GM19324 (cell line): ENCODE data around the gene FLT1.

Experiments used
- ATAC-seq: cut with Tn5 transposase; IDR thresholded peaks from one replicate; pipeline ENCODE4 v1.9.1; 2021; ENCODE audit warnings: mild to moderate bottlenecking, moderate library complexity; ENCODE audit not compliant: unreplicated experiment, low FRiP score

FLT1 gene

DNA sequence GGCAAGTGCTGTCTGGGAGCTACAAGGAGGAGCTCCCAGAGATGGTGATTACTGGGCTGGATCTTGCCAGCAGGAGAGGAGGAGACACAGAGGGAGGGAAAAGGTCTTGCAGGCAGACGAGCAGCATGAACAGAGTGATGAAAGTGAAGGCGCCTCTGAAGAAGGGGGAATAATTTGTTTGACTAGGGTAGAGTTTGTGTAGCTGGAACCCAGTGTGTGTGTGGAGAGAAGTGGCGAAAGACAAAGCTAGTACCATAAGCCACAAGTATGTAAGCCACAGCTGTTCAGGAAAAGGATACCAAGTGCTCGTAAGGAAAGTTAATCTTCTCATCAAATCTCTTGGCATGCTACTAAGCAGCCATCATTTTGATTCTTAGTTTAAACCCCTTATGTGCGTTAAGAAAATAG, 5.4 kb downstream of the FLT1 start:
- no peak for ATAC-seq

DNA sequence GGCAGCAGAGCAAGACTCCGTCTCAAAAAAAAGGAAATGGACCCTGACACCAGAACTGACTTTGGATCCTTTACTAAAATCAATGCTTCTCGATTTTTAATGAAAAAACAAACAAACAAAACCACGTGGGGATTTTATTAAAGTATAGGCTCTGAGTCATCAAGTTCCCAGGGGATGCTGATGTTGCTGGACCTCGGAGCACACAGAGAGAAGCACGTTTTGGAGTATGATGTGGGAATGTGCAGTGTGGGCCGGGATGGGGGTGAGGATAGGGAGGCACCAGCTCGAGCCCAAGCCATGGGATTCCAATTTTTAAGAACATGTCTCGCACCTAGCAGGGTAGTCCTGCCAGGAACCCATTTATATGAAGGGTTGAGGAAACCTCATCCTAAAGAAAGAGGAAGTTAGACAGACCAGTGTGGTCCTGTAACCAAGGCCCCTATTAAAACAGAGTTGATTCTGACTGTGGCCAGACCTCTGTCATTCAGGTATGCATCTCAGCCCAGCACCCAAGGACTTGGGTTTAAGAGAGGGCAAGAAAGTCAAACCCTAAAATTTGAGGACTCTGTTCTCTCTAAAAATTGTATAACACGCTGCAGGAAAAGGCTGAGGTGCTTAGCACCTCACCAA, 6.4 kb downstream of the FLT1 start:
- no peak for ATAC-seq

DNA sequence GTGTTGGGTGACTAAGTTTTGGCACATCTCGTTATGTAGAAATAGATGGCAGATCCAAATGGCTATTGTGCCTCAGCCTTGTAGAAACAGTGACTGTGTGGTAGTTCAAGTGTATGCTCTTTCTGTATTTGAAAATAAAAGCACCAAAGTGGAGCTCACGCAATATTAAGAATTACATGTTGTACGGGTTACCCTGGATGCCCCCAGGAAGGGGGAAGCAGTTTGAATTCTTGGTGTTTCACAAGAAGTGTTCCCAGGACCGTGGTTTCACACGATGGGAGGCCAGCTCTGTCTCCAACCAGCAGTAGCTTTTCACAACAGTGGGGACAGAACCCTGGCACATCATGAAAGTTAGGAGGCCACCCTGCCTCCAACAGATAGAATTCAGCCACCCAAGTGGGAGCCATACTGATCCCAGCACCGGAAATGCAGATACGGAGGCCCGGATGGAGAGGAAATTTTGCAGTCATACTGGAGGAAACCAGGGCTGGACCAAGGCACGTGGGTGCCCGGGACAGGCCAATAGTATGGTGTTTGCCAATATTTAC, 8.9 kb downstream of the FLT1 start:
- no peak for ATAC-seq

DNA sequence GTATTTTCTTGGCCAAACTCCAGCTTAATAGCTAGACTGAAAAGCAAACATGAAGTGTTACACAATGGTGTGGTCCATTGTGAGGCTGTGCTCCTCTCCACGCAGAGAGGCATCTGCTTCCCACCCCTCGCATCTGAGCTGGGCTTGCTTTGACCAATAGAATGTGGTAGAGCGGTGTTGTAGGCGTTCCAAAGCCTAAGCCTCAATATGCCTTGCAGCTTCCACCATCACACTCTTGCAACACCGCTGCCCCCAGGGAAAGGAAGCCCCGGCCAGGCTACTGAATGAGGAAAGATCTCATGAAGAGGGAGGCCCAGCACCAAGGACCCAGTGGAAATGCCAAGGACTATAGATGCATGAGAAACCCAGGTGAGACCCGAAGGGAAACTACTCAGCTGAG, 9.4 kb downstream of the FLT1 start:
- no peak for ATAC-seq

DNA sequence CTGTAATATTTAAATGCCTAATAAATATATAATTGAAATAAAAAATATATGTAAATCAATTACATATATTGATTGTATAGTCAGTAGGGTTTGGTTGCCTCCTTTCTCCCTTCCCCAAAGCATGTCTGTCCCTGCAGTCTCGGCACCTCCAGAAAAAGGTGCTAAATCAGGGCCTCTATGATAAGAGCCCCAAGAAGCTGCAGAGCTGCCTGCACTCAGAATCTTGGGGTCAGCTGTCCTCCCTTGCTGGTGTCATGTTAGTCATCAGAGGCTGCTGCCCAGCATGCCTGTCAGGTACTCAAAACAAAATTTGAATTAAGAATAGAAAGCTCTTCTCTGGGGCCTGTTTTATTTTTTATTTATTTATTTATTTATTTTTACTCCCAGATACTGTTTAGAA, 9.8 kb downstream of the FLT1 start:
- ATAC-seq = no peak

DNA sequence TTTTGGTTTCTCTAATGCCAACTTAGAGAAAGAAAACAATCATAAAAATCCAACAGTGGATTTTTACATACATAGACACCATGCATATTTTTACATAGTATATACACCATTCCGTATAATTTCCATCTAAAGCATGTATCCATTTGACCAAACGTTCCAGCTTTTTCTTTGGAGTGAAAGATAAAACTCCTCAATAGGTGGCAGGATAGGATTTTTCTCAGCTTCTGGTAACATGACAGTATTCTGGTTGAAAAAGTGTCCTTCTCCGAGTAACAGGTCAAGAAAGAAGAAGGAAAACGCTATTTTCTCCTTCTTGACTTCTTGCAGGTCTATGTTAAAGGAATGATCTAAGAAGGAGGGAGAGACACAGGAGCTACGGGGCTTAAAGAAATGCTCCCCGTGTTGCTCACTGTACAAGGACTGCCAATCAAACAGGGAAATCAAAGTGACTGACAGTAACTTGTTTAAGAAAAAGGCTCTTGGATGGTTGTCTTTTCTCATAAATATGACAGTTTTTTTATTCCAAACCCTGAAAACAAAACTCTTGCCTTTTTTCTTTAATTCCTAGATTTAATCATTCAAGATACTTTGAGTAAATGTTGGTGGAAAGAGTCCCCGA, 11.5 kb downstream of the FLT1 start:
- no peak for ATAC-seq

DNA sequence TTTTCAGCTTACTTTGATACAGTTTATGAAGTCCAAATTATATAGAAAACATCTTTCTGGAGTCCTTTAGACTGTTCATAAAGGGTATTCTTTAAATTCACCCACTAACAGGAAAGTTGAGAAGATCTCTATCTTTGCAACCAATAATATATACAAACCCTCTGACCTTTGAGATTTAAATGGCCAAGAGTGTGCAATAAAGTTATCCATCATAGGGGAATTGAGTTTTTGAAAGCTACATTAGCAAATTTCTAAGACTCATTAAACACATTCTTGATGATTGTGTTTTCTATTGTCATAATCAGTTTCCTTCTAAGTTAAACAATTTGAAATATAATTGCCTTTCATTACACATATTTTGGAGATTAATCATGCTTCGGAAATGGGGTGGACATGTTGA, 15.9 kb downstream of the FLT1 start:
- no peak for ATAC-seq

DNA sequence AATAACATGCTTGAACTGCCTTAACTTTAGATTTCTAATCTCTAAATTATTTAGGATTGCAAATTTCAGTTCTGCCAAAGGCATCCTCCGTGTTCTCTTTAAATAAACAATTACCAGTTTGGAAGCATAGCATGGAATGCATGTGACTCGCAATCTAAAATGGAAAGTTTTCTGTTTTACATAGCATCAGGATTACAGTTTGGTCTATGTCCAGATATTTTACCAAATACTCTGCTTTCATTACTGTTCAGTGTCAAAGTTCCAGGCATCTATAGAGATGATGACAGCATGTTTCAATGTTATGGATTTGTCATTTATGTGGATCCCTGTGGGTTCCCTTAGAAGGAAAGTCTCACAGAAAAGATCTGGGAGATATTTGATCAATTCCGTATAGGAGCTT, 16.8 kb downstream of the FLT1 start:
- no peak for ATAC-seq

DNA sequence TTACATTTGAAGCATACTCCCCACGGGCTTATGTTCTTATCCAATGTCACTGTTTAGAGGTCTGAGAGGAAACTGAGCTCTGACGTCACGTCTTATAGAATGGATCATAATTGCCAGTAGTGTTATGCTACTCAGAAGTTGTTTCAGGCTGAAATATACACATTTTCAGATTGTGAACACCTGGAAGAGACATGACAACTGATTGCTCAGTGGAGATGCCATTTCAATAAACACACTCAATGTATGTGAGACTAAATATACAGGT, 17.3 kb downstream of the FLT1 start:
- no peak for ATAC-seq

DNA sequence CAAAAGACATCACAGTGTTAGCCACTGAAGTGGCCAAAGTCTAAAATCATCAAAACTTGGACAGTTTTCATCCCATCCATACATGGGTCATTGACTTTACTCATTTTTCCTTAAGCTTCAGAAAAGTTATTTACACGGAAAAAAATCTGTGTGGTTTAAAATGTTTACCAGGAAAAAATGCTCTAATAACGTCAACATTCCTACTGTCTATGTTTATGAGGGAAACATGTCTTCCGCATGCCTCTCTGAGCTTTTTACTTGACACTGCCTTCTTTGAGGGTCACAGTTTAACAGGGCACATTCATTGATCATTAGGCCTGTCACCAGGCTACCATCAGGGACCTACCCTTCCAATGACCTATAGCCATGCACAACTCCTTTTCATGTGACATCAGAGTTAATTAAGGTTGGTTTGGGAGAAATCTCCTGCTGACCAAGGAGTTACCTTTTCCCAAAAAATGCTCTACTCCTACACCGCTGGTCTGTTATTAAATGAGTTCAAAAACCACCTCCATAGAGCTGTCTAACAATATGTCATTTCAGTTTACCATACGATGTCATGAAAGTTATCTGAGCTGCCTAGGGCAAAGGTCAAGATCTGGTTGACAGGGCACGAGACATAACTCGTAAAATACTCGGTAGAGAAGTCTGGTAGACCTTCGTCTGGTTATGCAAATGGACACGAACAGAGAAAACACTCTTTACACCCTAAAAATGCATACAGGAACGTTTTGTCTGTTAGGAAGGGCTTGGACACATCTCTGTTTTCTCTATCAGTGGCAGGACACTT, 17.8 kb downstream of the FLT1 start:
- no peak for ATAC-seq

DNA sequence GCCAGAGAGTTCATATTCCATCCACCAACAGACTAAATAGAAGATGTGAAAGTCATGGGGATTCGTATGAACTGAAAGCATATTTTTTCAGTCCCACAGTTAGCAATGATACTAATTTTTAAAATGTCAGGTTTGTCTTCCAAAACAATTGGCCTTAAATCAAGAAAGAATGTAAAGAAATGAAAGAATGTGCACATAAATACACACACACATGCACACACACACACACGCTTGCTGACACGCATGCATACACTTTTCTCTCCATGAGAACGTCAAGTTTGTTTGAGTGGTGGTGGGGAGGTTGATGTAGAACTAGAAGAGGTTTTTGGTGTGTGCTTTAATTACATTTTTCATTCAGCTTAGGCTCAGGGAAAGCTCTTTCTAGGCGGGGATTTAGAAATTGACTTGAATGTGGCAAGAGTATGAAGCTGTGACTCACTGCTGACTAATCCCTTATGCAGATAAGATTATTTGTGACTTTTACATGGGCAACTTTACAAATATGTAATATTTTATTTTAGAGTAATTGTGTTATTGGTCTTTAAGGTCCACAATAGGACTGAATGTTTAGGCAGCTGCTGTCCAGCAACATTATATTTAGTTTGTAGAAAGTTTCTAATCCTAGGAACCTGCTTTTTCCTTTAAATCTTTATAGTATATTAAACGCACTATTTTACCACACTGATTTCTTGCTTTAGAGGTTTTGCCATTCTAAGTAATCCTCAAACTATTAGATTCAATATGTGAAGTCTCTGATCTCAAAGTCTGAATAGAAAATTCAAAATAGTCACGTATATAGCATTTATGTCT, 18.8 kb downstream of the FLT1 start:
- ATAC-seq = no peak

DNA sequence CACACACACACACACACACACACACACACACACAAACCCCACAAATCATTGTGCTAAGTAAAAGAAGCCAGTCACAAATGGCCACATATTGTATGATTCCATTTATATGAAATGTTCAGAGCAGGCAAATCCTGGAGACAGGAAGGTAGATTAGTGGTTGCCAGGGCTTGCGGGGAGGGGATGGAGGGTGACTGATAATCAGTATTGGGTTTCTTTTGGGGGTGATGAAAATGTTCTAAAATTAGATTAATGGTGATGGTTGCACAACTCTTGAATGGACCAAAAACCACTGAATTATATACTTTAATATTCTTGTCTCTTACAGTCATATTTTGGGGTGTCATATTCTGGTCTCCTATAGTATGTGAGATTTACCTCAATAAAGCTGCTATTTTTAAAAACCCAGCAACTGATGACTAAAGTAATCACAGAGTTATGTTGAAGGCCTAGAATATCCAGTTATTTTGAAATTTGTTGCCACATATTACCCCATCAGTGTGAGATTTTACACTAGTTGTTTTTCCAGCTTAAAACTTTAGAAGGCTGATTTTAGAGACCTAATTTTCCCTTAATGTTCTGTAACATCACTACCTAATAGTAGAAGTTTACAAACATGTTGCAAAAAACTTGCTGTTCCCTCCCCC, 20.3 kb downstream of the FLT1 start:
- ATAC-seq = no peak

DNA sequence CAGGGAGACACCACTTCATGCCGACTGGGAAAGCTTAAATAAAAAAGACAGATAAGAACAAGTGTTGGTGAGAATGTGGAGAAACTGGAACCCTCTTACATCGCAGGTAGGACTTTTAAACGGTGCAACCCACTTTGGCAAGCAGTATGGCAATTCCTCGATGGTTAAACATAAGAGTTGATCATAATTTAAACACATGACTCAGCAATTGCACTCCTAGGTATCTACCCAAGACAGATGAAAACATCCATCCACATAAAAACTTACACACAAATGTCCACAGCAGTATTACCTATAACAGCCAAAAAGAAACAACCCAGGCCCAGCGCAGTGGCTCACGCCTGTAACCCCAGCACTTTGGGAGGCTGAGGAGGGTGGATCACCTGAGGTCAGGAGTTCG, 21.9 kb downstream of the FLT1 start:
- ATAC-seq = no peak

DNA sequence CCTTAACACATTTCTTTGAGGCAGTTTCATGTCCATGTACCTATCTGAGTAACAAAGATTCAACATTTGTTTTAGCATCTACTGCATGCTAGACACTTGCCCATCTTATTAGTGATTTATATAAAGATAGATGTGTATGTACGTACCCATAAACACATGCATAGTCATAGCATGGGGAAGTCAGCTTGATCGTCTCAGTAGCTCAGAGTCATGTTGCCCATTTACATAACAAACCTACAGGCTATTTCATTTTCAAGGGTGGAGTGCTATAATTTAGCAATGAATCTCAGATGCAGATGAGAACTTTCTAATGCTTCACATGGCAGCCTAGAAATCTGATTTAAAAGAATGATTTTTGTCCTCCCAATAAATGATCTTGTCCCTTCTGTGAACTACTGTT, 23.5 kb downstream of the FLT1 start:
- no peak for ATAC-seq

DNA sequence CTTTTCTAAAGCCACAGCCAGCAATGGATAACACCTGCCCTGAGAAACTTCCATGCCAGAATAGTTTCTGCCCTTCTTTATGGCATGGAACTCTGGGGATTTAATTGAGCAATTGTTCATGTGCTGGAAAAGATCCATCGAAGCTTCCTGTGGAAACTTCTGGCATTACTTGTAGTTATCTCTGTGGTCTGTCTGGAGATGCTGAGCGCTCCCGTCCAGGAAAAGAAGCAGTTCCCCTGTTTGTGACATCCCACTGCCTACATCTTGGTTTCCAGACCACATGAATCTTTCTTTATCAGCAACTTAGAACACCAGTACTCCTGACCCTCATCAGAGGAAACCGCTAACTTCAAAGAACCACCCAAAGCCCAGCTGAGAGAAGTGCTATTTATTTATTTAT, 24.6 kb downstream of the FLT1 start:
- no peak for ATAC-seq

DNA sequence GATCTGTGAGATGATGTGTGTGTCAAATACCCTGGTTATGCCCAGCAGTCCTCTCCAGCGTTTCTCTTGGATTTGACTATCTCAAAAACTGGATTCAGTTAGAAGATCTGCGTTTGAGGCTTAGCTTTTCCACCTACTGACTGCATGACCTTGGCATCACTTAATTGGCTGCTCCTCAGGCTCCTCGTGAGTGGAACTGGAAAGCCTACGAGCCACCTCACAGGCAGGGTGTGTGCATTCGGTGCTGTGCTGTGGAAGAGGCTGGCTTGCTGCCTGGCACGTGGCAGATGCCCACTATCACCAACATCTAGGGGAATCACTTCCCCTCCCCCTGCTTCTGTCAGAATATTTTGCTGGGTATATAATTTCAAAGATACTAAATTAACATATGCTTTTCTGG, 25.6 kb downstream of the FLT1 start:
- no peak for ATAC-seq

DNA sequence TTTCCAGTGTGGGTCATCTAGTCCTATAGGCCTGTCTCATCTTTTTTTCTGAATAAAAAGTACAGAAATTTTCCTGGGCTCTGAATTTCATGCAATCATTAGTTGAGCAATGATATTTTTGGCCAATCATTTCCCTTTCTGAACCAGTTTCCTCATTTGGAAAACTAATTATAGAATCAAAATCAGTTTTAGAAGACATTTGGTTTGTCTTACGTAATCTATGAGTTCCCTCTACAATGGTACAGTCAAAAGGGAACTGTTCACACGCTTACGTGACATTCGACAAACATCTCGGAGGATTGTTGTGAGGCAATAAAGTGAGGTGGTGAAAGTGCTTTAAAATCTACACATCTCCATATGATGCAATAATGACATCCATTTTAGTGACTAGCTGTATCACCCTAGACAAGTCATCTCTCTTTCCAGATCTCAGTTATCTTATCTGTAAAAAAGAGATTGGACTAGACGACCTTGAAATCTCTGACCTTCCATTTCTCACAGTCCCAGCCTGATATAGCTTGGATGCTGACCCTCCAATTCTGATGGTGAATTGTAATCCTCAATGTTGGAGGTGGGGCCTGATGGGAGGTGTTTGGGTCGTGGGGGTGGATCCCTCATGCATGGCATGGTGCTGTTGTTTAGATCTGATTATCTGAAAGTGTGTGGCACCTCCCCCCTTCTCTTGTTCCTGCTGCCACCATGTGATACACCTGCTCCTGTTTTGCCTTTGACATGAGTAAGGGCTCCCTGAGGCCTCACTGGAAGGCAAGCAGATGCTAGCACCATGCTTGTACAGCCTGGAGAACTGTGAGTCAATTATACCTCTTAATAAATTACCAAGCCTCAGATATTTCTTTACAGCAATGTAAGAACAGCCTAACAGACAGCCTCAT, 26.7 kb downstream of the FLT1 start:
- ATAC-seq = no peak

DNA sequence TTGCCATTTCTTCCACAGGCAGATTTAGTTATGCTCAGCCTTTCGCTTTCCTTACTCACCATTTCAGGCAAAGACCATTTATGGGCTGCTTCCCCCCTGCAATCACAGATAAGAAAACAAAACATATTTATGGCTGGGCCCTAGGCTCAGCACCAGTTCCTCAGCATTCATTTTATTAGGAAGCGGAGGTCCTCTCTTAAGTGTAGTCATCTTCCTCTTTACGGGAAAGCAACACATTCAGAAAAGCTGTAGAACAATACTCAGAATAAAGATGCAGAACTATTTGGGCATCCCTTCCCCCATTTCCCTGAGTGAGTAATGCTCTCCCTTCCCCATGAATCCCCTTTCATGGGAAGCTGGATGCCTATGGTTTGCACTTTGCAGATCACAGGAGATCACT, 27.9 kb downstream of the FLT1 start:
- no peak for ATAC-seq

DNA sequence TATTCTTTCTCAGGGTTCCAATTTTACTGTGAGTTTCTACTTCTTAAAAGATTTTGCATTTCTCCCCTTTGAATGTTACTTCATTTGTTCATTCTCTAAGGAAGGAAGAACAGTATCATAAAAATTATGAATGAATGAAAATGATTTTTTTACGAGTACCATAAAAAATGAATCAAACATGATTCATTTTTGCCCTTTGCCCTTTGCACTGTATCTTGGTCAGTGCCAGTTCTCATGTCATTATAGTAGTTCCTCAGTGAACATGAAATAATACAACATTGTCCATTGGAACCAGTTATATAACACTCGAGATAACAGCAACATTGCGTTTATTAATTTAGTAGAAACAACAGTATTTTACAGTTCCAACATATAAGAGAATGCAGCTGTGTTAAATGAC, 28.8 kb downstream of the FLT1 start:
- ATAC-seq = no peak
